Cardiac muscle cell (in vitro differentiated cells and primary cell): ENCODE data around the gene DUSP8. TPM values are rescaled to one million over a fixed set of nuclear protein-coding genes. Genes with fewer than 3 reads are reported as not detected.
"Not testable (repeated sequence)": the region's sequence is repeated elsewhere in the genome, so short reads cannot be mapped to it uniquely, and the experiment has no call there.

ENCODE experiments used
- DNase-seq, 2 donors: peaks; one replicate each; pipeline versions ENCODE4 v3.0.0 to v3.0.0-alpha.2; 2010 to 2017; ENCODE audit warnings: low read depth in 1 of 2, low spot score in 1 of 2
- H3K27ac ChIP-seq: fragments of 200-600 bp; sonication (generic); 2 replicates; pipeline ENCODE4 v1.5.1; 2016
- H3K27me3 ChIP-seq: fragments of 200-600 bp; sonication (generic); 2 replicates; pipeline ENCODE4 v1.6.0; 2016; ENCODE audit warnings: control low read depth
- H3K36me3 ChIP-seq: fragments of 200-600 bp; sonication (generic); 2 replicates; pipeline ENCODE4 v1.5.1; 2016; ENCODE audit warnings: control low read depth
- H3K4me1 ChIP-seq: fragments of 200-600 bp; sonication (generic); 2 replicates; pipeline ENCODE4 v1.8.1; 2017; ENCODE audit warnings: low read depth, mild to moderate bottlenecking, mixed run types
- H3K4me3 ChIP-seq: fragments of 200-600 bp; sonication (generic); 2 replicates; pipeline ENCODE4 v1.5.1; 2016; ENCODE audit warnings: mild to moderate bottlenecking
- H3K9me3 ChIP-seq: fragments of 200-600 bp; sonication (generic); 2 replicates; pipeline ENCODE4 v1.5.1; 2017; ENCODE audit warnings: low read depth, mild to moderate bottlenecking, control low read depth
- CTCF ChIP-seq: IDR thresholded peaks from 2 replicates; pipeline ENCODE4 v1.5.1; 2012; ENCODE audit warnings: low read depth, mild to moderate bottlenecking, low read length
- polyA plus RNA-seq: library from polyadenylated mRNA; unstranded; fragments of >200 nt; fragmentation: Nextera tagmentation; extraction: Ambion mirVana; gene quantifications from 2 replicates; pipeline ENCODE4 v1.2.1, GENCODE V29; 2016
- total RNA-seq: library from RNA; depleted of rRNA; stranded (reverse); fragments of >200 nt; gene quantifications from 2 replicates; pipeline ENCODE4 v1.2.3, GENCODE V29; 2016

Gene DUSP8
- total and polyA plus RNA-seq, 2 experiments from 2014 or later, result 0.51 to 0.59 TPM

GRCh38 chr11:1597994-1598380 is 25.9 kb upstream of the DUSP8 start, which contains the start of gene KRTAP5-2:
KRTAP5-2 (minus strand) TSS chr11:1598294; CDS start chr11:1598250, 44 bp downstream.
- Histone ChIP-seq H3K4me1 (no peaks in the 10 kb centered on the region), H3K27me3 (peaks cover 21% of the 10 kb centered on the region), H3K4me3 (no peak within 1 kb of the TSS), H3K9me3 (no peaks in the 10 kb centered on the region), H3K27ac (no peak within 1 kb of the TSS), H3K36me3 (no peaks in the 10 kb centered on the region)
- no peak for TF ChIP-seq CTCF
- DNase-seq, result no peak

- Histone ChIP-seq H3K36me3 (no peaks in the 10 kb centered on the region), H3K4me1 (no peaks in the 10 kb centered on the region), H3K4me3 (no peak overlapping the region), H3K9me3 (no peaks in the 10 kb centered on the region), H3K27me3 (peaks cover 26% of the 10 kb centered on the region), H3K27ac (no peak overlapping the region)
- DNase-seq, result no peak
- no peak for TF ChIP-seq CTCF
Measured at GRCh38 chr11:1597331-1597993, 25.4 kb upstream of the DUSP8 start.

GRCh38 chr11:1596576-1597121 is 24.6 kb upstream of the DUSP8 start:
- not testable (repeated sequence) for H3K4me3 ChIP-seq, H3K36me3 ChIP-seq, DNase-seq, H3K27ac ChIP-seq, H3K9me3 ChIP-seq, H3K4me1 ChIP-seq
- H3K27me3 ChIP-seq, result peaks cover 33% of the 10 kb centered on the region

GRCh38 chr11:1595994-1596575 is 24.0 kb upstream of the DUSP8 start:
- DNase-seq, result peak in 1 of 2 donors; percentile 14
- H3K27ac ChIP-seq, H3K36me3 ChIP-seq, H3K4me3 ChIP-seq, H3K4me1 ChIP-seq, H3K9me3 ChIP-seq: not testable (repeated sequence)
- peaks cover 34% of the 10 kb centered on the region for H3K27me3 ChIP-seq

- no peaks in the 10 kb centered on the region for H3K9me3 ChIP-seq
- H3K4me3 ChIP-seq, result no peak overlapping the region
- no peak for TF ChIP-seq CTCF
- H3K27me3 ChIP-seq, result peaks cover 44% of the 10 kb centered on the region
- H3K4me1 ChIP-seq, result no peaks in the 10 kb centered on the region
- no peak for DNase-seq
- no peak overlapping the region for H3K27ac ChIP-seq
- no peaks in the 10 kb centered on the region for H3K36me3 ChIP-seq
Measured at GRCh38 chr11:1592628-1593027, 20.6 kb upstream of the DUSP8 start.

GRCh38 chr11:1589996-1590395 is 17.9 kb upstream of the DUSP8 start:
- no peak for DNase-seq

GRCh38 chr11:1589191-1589963 is 17.3 kb upstream of the DUSP8 start:
- not testable (repeated sequence) for H3K36me3 ChIP-seq, H3K9me3 ChIP-seq, H3K4me1 ChIP-seq, H3K4me3 ChIP-seq, H3K27ac ChIP-seq, DNase-seq
- H3K27me3 ChIP-seq, result peaks cover 63% of the 10 kb centered on the region

More at GRCh38 chr11:1589996-1590395, 17.9 kb upstream of the DUSP8 start:
- H3K4me1 ChIP-seq, result no peaks in the 10 kb centered on the region
- TF ChIP-seq CTCF, result no peak
- no peaks in the 10 kb centered on the region for H3K9me3 ChIP-seq
- peaks cover 59% of the 10 kb centered on the region for H3K27me3 ChIP-seq
- H3K4me3 ChIP-seq, result no peak overlapping the region
- H3K36me3 ChIP-seq, result no peaks in the 10 kb centered on the region
- no peak overlapping the region for H3K27ac ChIP-seq
